Hematopoietic multipotent progenitor cell treated with erythropoietin and hydrocortisone succinate and interleukin-3 and kit ligand, for 17 days (in vitro differentiated cells): ENCODE data around the gene TENT5A.

Experiments
- DNase-seq: peaks from one replicate; pipeline ENCODE4 v3.0.0-alpha.2; 2015; ENCODE audit warnings: low spot score

Gene TENT5A

DNA sequence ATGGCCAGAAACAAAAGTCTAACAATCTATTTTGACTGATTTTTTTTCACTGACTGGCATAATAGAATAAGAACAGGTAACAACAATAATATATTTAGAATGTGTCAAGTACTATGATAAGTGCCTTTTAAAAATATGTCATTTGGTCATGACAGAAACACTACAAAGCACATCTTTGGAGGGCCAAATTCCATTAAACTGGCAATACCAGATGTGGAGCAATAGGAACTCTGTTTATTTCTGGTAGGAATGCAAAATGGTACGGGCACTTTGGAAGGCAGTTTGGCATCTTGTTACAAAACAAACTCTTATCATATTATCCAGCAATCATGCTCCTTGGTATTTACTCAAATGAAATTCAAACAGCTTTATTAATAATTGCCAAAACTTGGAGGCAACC is 39.3 kb downstream of the TENT5A start:
- DNase-seq: no peak

DNA sequence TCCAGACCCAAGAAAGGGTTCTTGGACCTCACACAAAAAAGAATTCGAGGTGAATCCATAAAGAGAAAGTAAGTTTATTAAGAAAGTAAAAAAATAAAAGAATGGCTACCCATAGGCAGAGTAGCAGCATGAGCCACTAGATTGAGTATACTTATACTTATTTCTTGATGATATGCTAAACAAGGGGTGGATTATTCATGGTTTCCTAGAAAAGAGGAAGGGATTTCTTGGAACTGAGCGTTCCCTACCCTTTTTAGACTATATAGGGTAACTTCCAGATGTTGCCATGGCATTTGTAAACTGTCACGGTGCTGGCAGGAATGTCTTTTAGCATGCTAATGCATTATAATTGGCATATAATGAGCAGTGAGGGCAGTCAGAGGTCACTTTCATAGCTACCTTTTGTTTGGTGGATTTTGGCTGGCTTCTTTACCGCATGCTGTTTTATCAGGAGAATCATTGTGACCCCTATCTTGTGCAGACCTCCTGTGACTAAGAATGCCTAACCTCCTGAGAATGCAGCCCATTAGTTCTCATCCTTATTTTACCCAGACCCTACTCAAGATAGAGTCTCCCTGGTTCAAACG is 44.3 kb downstream of the TENT5A start:
- no peak for DNase-seq

DNA sequence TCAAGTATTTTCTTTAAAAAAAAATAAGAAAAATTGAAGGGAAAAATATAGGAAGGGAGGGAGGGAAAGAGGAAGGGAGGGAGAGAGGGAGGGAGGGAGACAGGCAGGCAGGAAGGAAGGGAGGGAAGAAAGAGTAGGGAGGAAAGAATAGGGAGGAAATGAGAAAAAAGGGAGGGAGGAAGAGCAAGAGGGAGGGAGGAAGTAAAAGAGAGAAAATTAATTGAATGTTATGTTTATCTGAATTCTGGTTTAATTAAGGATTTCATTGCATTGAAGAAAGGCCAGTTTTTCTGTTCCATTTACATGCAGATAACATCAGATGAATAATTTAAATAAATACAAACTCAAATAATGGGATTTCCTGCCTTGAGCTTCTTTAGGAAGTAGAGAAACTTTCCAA is 47.8 kb downstream of the TENT5A start:
- no peak for DNase-seq

DNA sequence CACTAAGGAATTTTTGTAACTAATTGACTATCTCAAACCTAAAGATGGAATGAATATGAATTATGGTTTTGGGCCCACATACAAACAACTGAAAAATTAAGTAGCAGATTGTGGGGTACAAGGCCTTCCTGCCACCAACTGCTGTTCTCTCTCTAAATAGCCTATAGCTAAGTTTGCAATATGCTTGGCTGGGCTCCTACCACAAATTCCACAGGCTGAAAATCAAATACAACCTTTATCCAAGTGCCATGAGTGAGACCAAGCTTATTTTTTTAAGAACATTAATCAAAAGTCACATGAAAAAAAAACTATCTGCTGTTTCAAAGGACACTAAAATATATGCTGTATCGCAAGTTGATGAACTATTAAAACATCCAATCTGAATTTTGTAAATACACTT is 52.1 kb downstream of the TENT5A start:
- no peak for DNase-seq

DNA sequence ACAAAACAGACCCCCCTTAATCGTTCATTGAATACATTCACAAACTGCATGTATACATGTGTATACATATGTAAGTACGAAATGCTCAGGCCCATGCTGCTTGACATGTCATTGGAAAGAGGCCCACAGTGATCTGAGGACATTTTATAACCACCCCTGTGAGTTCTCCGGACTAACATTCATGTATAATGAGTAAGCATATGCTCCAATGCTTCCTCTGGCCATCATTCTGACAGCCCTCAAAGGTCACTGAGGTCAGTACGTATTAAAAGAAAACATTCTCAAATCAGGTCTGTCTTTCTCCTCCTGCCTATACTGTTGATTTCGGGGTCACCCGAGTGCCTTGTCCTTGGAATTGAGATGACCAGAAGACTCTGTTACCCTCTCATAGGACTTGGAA is 54.9 kb downstream of the TENT5A start:
- no peak for DNase-seq

DNA sequence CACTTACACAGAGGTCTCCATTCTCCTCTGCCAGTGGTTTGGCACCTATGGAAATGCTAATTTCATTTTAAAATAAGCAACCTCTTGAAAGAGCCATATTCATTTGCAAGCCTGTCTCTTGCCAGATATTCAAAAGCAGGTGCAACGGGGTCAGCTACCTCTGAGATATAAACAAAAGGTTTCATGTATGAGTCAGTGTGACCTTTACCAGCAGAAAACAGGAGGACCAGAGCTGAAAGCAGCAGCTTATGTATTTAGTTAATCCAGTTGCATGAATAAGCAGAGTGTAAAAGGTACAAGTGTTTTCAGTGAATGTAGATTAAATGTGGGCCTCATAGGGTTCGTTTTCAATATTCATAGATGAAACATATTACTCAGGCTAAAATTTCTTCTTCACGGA is 56.0 kb downstream of the TENT5A start:
- DNase-seq: no peak
